Measurements from ENCODE around the gene TNFSF15.

DNA sequence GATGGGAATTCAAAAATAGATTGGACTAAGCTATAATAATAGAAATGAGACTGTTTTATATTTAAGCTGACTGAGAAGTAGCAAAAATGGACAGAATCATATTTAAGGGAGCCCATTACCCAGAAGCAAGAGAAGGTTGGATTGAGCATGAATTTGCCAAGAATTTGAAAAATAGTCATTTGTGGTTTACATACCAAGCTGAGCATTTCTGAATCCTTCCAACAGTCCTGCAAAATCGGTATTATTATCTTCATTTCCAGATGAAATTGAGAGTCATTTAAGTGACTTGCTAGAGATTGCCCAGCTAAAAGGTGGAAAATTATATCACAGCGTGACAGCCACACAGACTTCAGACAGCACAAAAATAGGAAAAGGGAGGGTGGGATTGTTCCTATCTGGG lies 48.4 kb downstream of the TNFSF15 start:
- no peak for TF ChIP-seq POLR2A (IDR thresholded peaks at IDR 0.05)
- TF ChIP-seq, protein P1, sequence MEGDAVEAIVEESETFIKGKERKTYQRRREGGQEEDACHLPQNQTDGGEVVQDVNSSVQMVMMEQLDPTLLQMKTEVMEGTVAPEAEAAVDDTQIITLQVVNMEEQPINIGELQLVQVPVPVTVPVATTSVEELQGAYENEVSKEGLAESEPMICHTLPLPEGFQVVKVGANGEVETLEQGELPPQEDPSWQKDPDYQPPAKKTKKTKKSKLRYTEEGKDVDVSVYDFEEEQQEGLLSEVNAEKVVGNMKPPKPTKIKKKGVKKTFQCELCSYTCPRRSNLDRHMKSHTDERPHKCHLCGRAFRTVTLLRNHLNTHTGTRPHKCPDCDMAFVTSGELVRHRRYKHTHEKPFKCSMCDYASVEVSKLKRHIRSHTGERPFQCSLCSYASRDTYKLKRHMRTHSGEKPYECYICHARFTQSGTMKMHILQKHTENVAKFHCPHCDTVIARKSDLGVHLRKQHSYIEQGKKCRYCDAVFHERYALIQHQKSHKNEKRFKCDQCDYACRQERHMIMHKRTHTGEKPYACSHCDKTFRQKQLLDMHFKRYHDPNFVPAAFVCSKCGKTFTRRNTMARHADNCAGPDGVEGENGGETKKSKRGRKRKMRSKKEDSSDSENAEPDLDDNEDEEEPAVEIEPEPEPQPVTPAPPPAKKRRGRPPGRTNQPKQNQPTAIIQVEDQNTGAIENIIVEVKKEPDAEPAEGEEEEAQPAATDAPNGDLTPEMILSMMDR (IDR thresholded peaks at IDR 0.05 in 4 of 5, conservative IDR thresholded peaks at IDR 0.05 in 1 of 5), result no peak
